AG20443 (cell line): ENCODE measurements around the gene CCDC122.

Experiments used
- DNase-seq: peaks from one replicate; pipeline ENCODE4 v3.0.0; 2012; ENCODE audit warnings: low spot score, mixed read lengths

Gene CCDC122

DNA sequence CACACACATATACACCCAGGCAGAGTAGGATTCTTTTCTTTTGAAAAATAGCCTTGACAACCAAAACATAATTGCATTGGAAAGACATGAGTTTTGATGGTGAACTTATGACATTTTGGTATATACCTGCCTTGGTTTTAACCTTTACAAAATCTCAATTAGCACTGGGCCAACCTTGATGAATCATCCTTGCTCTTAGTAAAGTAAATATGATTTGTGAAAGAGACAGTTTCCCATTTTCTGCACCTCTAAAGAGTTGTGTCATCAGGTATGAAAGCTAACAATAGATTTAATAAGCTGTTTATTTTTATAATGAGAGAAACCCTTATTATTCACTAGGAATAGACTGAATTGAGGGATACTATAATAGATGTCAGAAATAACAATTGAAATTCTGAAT, 77.0 kb downstream of the CCDC122 start:
- no peak for DNase-seq

DNA sequence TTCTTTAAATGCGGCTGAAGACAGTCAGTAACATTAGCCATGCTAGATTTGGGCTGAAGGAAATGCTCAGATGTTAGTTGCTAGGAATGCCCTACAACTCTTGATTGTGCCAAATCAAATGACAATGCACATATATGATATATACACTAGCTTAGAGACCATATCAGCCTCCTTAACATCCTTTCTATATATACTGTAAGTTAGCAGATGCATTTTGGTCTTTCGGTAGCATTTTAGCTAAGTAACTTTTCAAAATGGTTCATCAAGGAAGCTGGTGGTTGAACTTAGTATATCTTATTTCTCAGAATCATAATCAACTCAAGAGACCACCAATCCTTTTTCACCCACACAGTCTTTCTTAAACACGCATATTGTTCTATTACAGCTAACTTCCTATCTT, 78.7 kb downstream of the CCDC122 start:
- DNase-seq = no peak

DNA sequence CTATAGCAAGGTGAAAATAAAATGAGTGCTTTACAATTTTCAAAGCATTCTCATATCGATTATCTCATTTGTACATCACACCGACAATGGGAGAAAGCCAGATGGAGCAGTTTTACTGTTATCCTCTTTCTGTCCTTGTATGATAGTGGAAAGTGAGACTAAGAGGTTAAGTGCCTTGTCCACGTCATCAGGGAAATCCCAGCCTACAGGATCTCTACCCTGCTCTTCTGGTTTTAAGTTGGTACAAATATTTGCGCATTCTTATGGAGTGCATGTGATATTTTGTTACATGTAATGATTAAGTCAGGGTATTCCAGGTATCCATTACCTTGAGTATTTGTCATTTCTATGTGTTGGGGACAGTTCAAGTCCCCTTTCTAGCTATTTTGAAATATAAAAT, 80.3 kb downstream of the CCDC122 start:
- DNase-seq = no peak

DNA sequence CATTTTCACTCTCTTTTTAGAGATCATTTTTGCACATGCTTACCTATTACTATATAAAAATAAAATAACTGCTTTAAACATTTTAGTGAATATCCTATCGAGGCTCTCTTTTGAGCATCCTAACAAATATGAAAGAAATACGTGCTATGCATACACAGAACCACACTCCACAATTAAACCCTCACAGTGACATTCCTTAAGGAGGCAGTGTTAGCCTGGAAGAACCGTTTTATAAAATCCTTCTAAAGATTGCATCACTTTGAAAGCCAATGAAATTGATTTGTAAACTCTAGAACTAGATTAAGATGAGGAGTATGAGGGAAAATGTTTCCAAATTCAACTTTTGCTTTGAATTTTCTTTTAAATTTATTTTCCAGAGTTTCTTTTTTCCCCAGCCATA, 81.7 kb downstream of the CCDC122 start:
- peak; percentile 22 for DNase-seq

DNA sequence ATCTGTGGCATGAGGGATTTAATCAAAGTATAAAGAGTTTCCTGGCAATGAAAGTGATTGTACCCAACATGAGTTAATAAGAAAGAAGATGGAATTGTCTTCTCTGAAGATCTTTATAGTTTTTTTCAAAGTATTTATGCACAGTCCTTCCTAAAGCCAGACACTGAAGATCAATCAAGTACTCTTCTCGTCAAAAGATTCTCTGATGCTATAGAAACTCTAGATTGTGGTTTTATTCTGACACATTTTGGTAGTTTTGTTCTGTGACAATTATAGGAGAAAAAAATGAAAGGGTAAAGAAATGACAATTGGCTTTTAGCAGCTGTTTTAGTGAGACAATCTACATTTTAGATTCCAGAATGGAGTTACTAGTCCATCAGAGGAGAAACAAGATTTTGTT, 82.4 kb downstream of the CCDC122 start:
- no peak for DNase-seq

DNA sequence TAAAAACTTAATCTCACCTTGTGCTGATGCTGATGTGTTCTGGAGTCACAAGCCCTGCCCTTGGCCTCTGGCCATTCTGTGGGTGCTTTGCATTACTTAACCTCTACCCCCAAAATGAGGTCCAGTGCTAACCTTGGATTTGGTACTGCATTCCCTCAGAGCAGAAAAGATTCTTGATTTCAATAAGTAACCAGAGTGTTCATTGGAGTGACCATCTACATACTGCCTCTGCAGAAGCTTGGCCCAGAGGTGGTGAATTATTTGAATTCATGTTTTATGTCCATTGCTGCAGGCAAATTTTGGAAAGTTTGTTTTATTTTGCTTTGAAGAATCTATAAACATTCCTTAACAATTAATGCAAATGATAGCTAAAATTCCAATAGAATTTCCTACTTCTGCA, 85.1 kb downstream of the CCDC122 start:
- DNase-seq = no peak

DNA sequence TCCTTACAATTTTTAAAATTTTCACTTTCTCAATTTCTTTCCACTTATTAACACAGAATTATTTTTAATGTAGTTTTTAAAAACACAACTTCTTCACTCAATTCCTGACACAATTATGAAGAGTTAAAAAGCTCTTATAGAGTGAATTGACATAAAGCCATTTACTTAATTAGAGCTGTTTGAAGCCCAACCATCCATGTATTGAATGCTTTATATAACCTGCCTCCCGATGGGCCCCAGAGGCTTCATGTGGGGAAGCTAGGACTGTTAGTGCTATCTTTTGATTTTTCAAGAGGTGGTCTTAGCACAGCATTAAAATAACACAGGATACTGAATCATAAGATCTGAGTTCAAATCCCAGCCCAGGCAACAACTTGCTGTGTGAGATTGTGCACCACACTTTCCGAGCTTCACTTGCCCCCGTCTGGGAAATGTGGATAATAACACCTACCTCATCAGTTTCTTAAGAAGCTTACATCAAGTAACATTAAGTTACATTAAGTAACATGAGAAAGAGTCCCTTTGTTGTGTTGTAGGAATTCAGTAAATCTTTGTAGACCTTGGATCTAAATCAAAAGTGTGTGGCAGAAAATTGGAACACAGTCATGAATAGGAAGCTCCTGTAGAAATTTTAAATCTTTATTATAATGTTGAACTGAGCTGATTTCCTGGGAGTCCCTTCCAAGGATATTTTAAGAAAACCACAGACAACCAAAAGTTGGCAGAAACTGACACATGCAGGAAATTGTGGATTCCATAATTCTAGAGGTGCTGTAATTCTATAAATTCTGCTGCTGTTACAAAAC, 87.3 kb downstream of the CCDC122 start:
- no peak for DNase-seq

DNA sequence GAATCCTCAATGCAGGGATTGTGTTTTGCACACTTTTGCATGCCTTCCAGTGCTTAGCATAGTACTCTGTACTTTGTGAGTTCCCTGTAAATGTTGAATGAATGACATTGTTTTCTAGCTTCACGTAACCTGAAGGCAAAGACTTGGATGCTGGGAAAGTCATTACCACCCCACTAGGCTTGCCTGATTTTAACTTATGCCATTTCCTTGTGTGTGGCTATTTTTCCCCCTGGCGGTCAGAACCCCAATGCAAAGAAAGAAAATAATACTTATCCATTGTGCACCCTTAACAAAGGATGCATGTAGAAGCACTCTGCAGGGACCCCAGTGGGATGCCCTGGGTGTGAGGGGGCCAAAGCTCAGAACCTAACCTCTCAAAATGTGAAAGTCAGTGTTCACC, 91.5 kb downstream of the CCDC122 start:
- DNase-seq = no peak

DNA sequence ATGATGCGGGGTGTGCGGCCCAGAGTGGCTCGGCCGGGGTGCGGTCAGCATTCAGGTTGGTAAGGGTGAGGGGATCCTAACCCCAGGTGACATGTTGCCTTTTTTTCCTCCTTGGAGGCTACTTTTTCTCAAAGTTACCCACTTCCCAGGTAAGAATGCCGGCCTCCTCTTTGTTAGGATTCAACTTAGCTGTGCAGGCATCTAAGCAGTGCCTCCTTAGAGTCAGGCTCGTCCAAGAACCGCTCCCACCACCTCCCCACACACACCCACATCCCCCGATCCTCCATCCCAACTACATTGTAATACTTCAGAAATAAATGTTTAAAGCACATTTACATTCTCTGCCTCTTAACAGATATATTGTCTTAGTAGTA, 92.0 kb downstream of the CCDC122 start:
- DNase-seq = no peak

DNA sequence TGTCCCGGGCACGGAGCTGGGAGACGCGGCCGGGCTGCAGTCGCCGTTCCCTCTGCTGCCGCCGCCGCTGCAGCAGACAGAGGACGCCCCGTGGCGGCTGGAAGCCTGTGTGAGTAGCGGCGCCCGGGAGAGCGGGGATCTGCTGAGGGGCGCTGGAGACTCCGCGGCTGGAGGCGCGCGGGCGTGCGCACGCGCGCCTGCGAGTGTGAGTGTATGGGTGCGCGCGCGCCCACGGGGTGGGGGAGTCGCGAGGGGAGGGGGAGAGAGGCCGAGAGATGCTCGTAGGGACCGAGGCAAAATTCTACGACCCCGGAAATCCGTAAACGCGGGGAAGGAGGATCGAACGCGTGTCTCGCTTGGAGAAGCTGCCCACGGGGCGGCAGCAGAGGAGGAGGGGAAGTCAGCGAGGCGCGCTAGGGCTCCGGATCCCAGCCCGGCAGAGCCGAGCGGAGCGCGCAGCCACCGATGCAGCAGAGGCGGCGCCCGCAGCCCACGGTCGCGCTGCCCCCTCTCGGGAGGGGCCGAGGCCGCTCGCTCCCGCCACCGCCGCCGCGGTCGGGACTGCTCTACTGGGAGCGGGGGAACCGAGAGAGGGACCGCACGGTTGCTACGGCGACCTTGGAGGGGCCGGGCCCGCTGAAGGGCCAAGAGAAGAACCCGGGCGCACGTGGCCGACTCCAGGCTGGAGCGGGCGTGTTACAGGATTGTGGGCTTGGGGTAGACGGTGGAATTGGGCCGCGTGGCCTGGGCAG, 92.6 kb downstream of the CCDC122 start, which contains the start of gene ENOX1:
Gene ENOX1, minus strand, starts transcription at position 207 of the 752 bp plus-strand sequence.
- DNase-seq = peak; percentile 83

DNA sequence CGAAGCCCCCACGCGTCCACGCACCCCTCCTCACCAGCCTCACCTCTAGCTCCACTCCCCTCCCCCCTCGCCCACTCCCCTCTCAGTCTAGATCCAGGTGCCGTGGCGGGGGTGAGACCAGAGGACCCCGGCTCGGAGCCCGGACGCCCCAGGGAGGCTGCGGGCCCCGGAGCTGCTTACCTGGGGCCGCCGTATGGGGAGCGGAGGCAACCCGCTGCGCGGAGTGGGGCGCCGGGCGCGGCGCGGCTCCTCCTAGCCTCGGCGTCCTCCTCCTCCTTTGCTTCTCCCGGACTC, 93.1 kb downstream of the CCDC122 start:
- DNase-seq = no peak
